ENCODE measurements around the gene PCED1A.

Gene PCED1A

GRCh38 chr20:2801286-2801728, 39.1 kb downstream of the PCED1A start:
- no peaks in the 10 kb centered on the region for H3K9me3 ChIP-seq (ENCODE audit: control insufficient read depth, insufficient read depth, low read depth, low read length)
- H3K27me3 ChIP-seq (ENCODE audit: control insufficient read depth, insufficient read depth, low read length): peaks cover 61% of the 10 kb centered on the region
- H3K36me3 ChIP-seq (ENCODE audit: control insufficient read depth, insufficient read depth, low read length): peaks cover 25% of the 10 kb centered on the region
- H3K9ac ChIP-seq (ENCODE audit: low read length): peak overlapping the region; percentile 42
- peaks cover 42% of the 10 kb centered on the region for H3K4me1 ChIP-seq (ENCODE audit: control insufficient read depth, insufficient read depth, low read length)
- H3K27ac ChIP-seq (ENCODE audit: low read depth, low read length): no peak overlapping the region
- H3K4me3 ChIP-seq (ENCODE audit: low read depth, low read length): peak overlapping the region; percentile 98

GRCh38 chr20:2800521-2801285, 39.8 kb downstream of the PCED1A start, which contains the start of gene CPXM1:
TSS of gene CPXM1 (minus strand) at chr20:2800627. CDS start at chr20:2800572, 55 bp downstream.
- H3K27ac ChIP-seq (ENCODE audit: low read depth, low read length): peak within 1 kb of the TSS; percentile 4; the same call in 1 of the 2 replicates

GRCh38 chr20:2799688-2800520, 40.6 kb downstream of the PCED1A start:
- peak overlapping the region; percentile 86 for H3K9ac ChIP-seq (ENCODE audit: low read length)
- H3K27ac ChIP-seq (ENCODE audit: low read depth, low read length): peak overlapping the region; percentile 4; the same call in 1 of the 2 replicates
- peaks cover 39% of the 10 kb centered on the region for H3K36me3 ChIP-seq (ENCODE audit: control insufficient read depth, insufficient read depth, low read length)
- H3K9me3 ChIP-seq (ENCODE audit: control insufficient read depth, insufficient read depth, low read depth, low read length): no peaks in the 10 kb centered on the region
- H3K27me3 ChIP-seq (ENCODE audit: control insufficient read depth, insufficient read depth, low read length): peaks cover 47% of the 10 kb centered on the region
- H3K4me1 ChIP-seq (ENCODE audit: control insufficient read depth, insufficient read depth, low read length): peaks cover 29% of the 10 kb centered on the region
- peak overlapping the region; percentile 98 for H3K4me3 ChIP-seq (ENCODE audit: low read depth, low read length)

More at GRCh38 chr20:2800521-2801285, 39.8 kb downstream of the PCED1A start, which contains the start of gene CPXM1:
- Histone ChIP-seq H3K9ac (ENCODE audit: low read length) (peak within 1 kb of the TSS; percentile 86), H3K36me3 (ENCODE audit: control insufficient read depth, insufficient read depth, low read length) (peaks cover 31% of the 10 kb centered on the region), H3K9me3 (ENCODE audit: control insufficient read depth, insufficient read depth, low read depth, low read length) (no peaks in the 10 kb centered on the region), H3K4me1 (ENCODE audit: control insufficient read depth, insufficient read depth, low read length) (peaks cover 36% of the 10 kb centered on the region), H3K4me3 (ENCODE audit: low read depth, low read length) (peak within 1 kb of the TSS; percentile 98), H3K27me3 (ENCODE audit: control insufficient read depth, insufficient read depth, low read length) (peaks cover 55% of the 10 kb centered on the region)

GRCh38 chr20:2799271-2799670, 41.2 kb downstream of the PCED1A start:
- Histone ChIP-seq H3K9me3 (ENCODE audit: control insufficient read depth, insufficient read depth, low read depth, low read length) (no peaks in the 10 kb centered on the region), H3K27ac (ENCODE audit: low read depth, low read length) (no peak overlapping the region; the same call in 1 of the 2 replicates), H3K4me3 (ENCODE audit: low read depth, low read length) (peak overlapping the region; percentile 98), H3K4me1 (ENCODE audit: control insufficient read depth, insufficient read depth, low read length) (peaks cover 25% of the 10 kb centered on the region), H3K27me3 (ENCODE audit: control insufficient read depth, insufficient read depth, low read length) (peaks cover 41% of the 10 kb centered on the region), H3K36me3 (ENCODE audit: control insufficient read depth, insufficient read depth, low read length) (peaks cover 45% of the 10 kb centered on the region), H3K9ac (ENCODE audit: low read length) (peak overlapping the region; percentile 86)

GRCh38 chr20:2798814-2799213, 41.6 kb downstream of the PCED1A start:
- Histone ChIP-seq H3K27ac (ENCODE audit: low read depth, low read length) (no peak overlapping the region; the same call in 1 of the 2 replicates), H3K9ac (ENCODE audit: low read length) (peak overlapping the region; percentile 86), H3K4me3 (ENCODE audit: low read depth, low read length) (peak overlapping the region; percentile 98; the same call in 1 of the 2 replicates), H3K36me3 (ENCODE audit: control insufficient read depth, insufficient read depth, low read length) (peaks cover 50% of the 10 kb centered on the region), H3K9me3 (ENCODE audit: control insufficient read depth, insufficient read depth, low read depth, low read length) (no peaks in the 10 kb centered on the region), H3K4me1 (ENCODE audit: control insufficient read depth, insufficient read depth, low read length) (peaks cover 25% of the 10 kb centered on the region), H3K27me3 (ENCODE audit: control insufficient read depth, insufficient read depth, low read length) (peaks cover 36% of the 10 kb centered on the region)

GRCh38 chr20:2798095-2798805, 42.2 kb downstream of the PCED1A start:
- Histone ChIP-seq H3K27ac (ENCODE audit: low read depth, low read length) (no peak overlapping the region), H3K9me3 (ENCODE audit: control insufficient read depth, insufficient read depth, low read depth, low read length) (no peaks in the 10 kb centered on the region), H3K9ac (ENCODE audit: low read length) (no peak overlapping the region), H3K4me3 (ENCODE audit: low read depth, low read length) (no peak overlapping the region), H3K4me1 (ENCODE audit: control insufficient read depth, insufficient read depth, low read length) (peaks cover 25% of the 10 kb centered on the region), H3K36me3 (ENCODE audit: control insufficient read depth, insufficient read depth, low read length) (peaks cover 56% of the 10 kb centered on the region), H3K27me3 (ENCODE audit: control insufficient read depth, insufficient read depth, low read length) (peaks cover 31% of the 10 kb centered on the region)

- H3K27me3 ChIP-seq (ENCODE audit: control insufficient read depth, insufficient read depth, low read length): peaks cover 22% of the 10 kb centered on the region
- no peak overlapping the region for H3K9ac ChIP-seq (ENCODE audit: low read length)
- peaks cover 25% of the 10 kb centered on the region for H3K4me1 ChIP-seq (ENCODE audit: control insufficient read depth, insufficient read depth, low read length)
- H3K36me3 ChIP-seq (ENCODE audit: control insufficient read depth, insufficient read depth, low read length): peaks cover 56% of the 10 kb centered on the region
- H3K4me3 ChIP-seq (ENCODE audit: low read depth, low read length): no peak overlapping the region
- no peak overlapping the region for H3K27ac ChIP-seq (ENCODE audit: low read depth, low read length)
- no peaks in the 10 kb centered on the region for H3K9me3 ChIP-seq (ENCODE audit: control insufficient read depth, insufficient read depth, low read depth, low read length)
These were observed 43.1 kb downstream of the PCED1A start for GRCh38 chr20:2797136-2797983.

GRCh38 chr20:2796011-2796660, 44.3 kb downstream of the PCED1A start:
- Histone ChIP-seq H3K36me3 (ENCODE audit: control insufficient read depth, insufficient read depth, low read length) (peaks cover 56% of the 10 kb centered on the region), H3K27ac (ENCODE audit: low read depth, low read length) (no peak overlapping the region), H3K9me3 (ENCODE audit: control insufficient read depth, insufficient read depth, low read depth, low read length) (no peaks in the 10 kb centered on the region), H3K4me1 (ENCODE audit: control insufficient read depth, insufficient read depth, low read length) (peaks cover 19% of the 10 kb centered on the region; the same call in 1 of the 2 replicates), H3K9ac (ENCODE audit: low read length) (no peak overlapping the region), H3K4me3 (ENCODE audit: low read depth, low read length) (no peak overlapping the region), H3K27me3 (ENCODE audit: control insufficient read depth, insufficient read depth, low read length) (peaks cover 9% of the 10 kb centered on the region)

- no peaks in the 10 kb centered on the region for H3K9me3 ChIP-seq (ENCODE audit: control insufficient read depth, insufficient read depth, low read depth, low read length)
- peaks cover 56% of the 10 kb centered on the region for H3K36me3 ChIP-seq (ENCODE audit: control insufficient read depth, insufficient read depth, low read length)
- no peak overlapping the region for H3K4me3 ChIP-seq (ENCODE audit: low read depth, low read length)
- peaks cover 18% of the 10 kb centered on the region; the same call in 1 of the 2 replicates for H3K4me1 ChIP-seq (ENCODE audit: control insufficient read depth, insufficient read depth, low read length)
- peaks cover 4% of the 10 kb centered on the region; the same call in 1 of the 2 replicates for H3K27me3 ChIP-seq (ENCODE audit: control insufficient read depth, insufficient read depth, low read length)
- no peak overlapping the region for H3K9ac ChIP-seq (ENCODE audit: low read length)
- no peak overlapping the region for H3K27ac ChIP-seq (ENCODE audit: low read depth, low read length)
These were observed 45.0 kb downstream of the PCED1A start for GRCh38 chr20:2795451-2795850.
